HCT116 (cell line): Measurements from ENCODE around the gene PRMT1. TPM values are rescaled to one million over a fixed set of nuclear protein-coding genes. Genes with fewer than 3 reads are reported as not detected.

ENCODE experiments used
- ATAC-seq: fragments of 200-7000 bp; cut with Tn5 transposase; 2 replicates; pipeline ENCODE4 v1.9.1; 2020; ENCODE audit warnings: mild to moderate bottlenecking, moderate library complexity
- BruUV-seq: library from RNA; stranded (reverse); fragments of 400-500 nt; replicated peaks from 2 replicates; lab custom pipeline; 2021; lab: Mats Ljungman, UMichigan
- CTCF ChIA-PET: fragments of 300-600 bp; sonication (Branson Sonifier 250); formaldehyde crosslinking; loops from one replicate; lab custom pipeline; 2021; ENCODE audit warnings: antibody characterized with exemption; lab: Charles Lee
- POLR2A ChIA-PET: fragments of 300-600, 350-600 bp; sonication (Branson Sonifier 250); formaldehyde crosslinking; loops from one replicate; lab custom pipeline; 2021; ENCODE audit warnings: antibody characterized with exemption; lab: Charles Lee
- RAD21 ChIA-PET, 2 experiments: fragments of 300-600 bp; sonication (Branson Sonifier 250); formaldehyde crosslinking; loops; one replicate each; lab custom pipeline; 2023; ENCODE audit warnings: low total read pairs in 2 of 2; ENCODE audit not compliant: uncharacterized antibody in 2 of 2, unreplicated experiment in 2 of 2, low non-redundant PET in 1 of 2; lab: Charles Lee
- DNase-seq: peaks from one replicate; pipeline ENCODE4 v3.0.0-alpha.2; 2010; ENCODE audit warnings: low read depth, low spot score
- H2AFZ ChIP-seq: fragments of 200-600 bp; shearing (Covaris generic), sonication (generic); 2 replicates; pipeline ENCODE4 v1.6.1; 2017; ENCODE audit warnings: low read depth, mixed run types, mixed read lengths, antibody characterized with exemption, low read length; ENCODE audit not compliant: poor library complexity, severe bottlenecking
- H3K27ac ChIP-seq: 2 replicates; pipeline ENCODE4 v1.5.1; 2012; ENCODE audit warnings: low read depth, low read length
- H3K27me3 ChIP-seq: fragments of 200-600 bp; sonication (generic); 2 replicates; pipeline ENCODE4 v1.6.1; 2016; ENCODE audit warnings: mixed run types, low read length, mixed read lengths; ENCODE audit not compliant: insufficient read depth
- H3K36me3 ChIP-seq, 2 experiments: fragments of 200-500 bp in 1 of 2; fragments of 200-600 bp in 1 of 2; sonication (Bioruptor generic) in 1 of 2; sonication (generic) in 1 of 2; 2 replicates each; pipeline versions ENCODE4 v1.5.1 to v1.6.1; 2014 to 2016; ENCODE audit warnings: low read length in 2 of 2, inconsistent platforms in 1 of 2, mixed read lengths in 1 of 2, mixed run types in 1 of 2; ENCODE audit not compliant: insufficient read depth in 2 of 2, control insufficient read depth in 1 of 2
- H3K4me1 ChIP-seq, 2 experiments: fragments of 200-600 bp in 1 of 2; sonication (generic) in 1 of 2; 2 replicates each; pipeline versions ENCODE4 v1.5.1 to v1.6.1; 2012 to 2017; ENCODE audit warnings: low read length in 2 of 2, inconsistent platforms in 1 of 2, mild to moderate bottlenecking in 1 of 2, mixed read lengths in 1 of 2, mixed run types in 1 of 2, moderate library complexity in 1 of 2; ENCODE audit not compliant: insufficient read depth in 2 of 2, control insufficient read depth in 1 of 2
- H3K4me2 ChIP-seq: fragments of 200-600 bp; sonication (generic); 2 replicates; pipeline ENCODE4 v1.6.1; 2017; ENCODE audit warnings: mixed run types, low read length, mixed read lengths
- H3K4me3 ChIP-seq, 2 experiments: fragments of 200-600 bp in 1 of 2; sonication (generic) in 1 of 2; replicated peaks in 1 of 2; 2 replicates each; pipeline ENCODE4 v1.5.1; 2011 to 2016; ENCODE audit warnings: low read length in 2 of 2, control low read depth in 1 of 2, low read depth in 1 of 2, mild to moderate bottlenecking in 1 of 2, mixed read lengths in 1 of 2, mixed run types in 1 of 2
- H3K79me2 ChIP-seq: fragments of 200-600 bp; sonication (generic); 2 replicates; pipeline ENCODE4 v1.6.1; 2017; ENCODE audit warnings: mild to moderate bottlenecking, mixed run types, low read length, moderate library complexity, mixed read lengths; ENCODE audit not compliant: insufficient read depth
- H3K9ac ChIP-seq: fragments of 200-600 bp; sonication (generic); 2 replicates; pipeline ENCODE4 v1.6.1; 2016; ENCODE audit warnings: low read length, mixed read lengths
- H3K9me2 ChIP-seq: fragments of 200-600 bp; sonication (generic), shearing (Covaris generic); 2 replicates; pipeline ENCODE4 v1.6.1; 2017; ENCODE audit warnings: mixed run types, mild to moderate bottlenecking, moderate library complexity; ENCODE audit not compliant: insufficient read depth
- H3K9me3 ChIP-seq, 2 experiments: fragments of 200-500 bp in 1 of 2; fragments of 200-600 bp in 1 of 2; sonication (Bioruptor generic) in 1 of 2; sonication (generic) in 1 of 2; 2 replicates each; pipeline ENCODE4 v1.6.1; 2014 to 2017; ENCODE audit warnings: low read length in 2 of 2, mixed read lengths in 2 of 2, inconsistent platforms in 1 of 2, low read depth in 1 of 2, mild to moderate bottlenecking in 1 of 2, mixed run types in 1 of 2, moderate library complexity in 1 of 2; ENCODE audit not compliant: control insufficient read depth in 1 of 2, insufficient read depth in 1 of 2
- H4K20me1 ChIP-seq: fragments of 200-600 bp; sonication (generic), shearing (Covaris generic); 2 replicates; pipeline ENCODE4 v1.6.1; 2017; ENCODE audit warnings: mixed run types, mild to moderate bottlenecking, moderate library complexity; ENCODE audit not compliant: insufficient read depth
- CBX3 ChIP-seq: IDR thresholded peaks from 2 replicates; pipeline ENCODE4 v1.6.1; 2012; ENCODE audit warnings: low read depth
- CEBPB ChIP-seq: IDR thresholded peaks from 2 replicates; pipeline ENCODE4 v1.6.1; 2012; ENCODE audit warnings: low read depth
- CTCF ChIP-seq, 3 experiments: fragments of 200-600 bp in 1 of 3; sonication (generic) in 1 of 3; IDR thresholded peaks in 2 of 3; conservative IDR thresholded peaks in 1 of 3; 2 replicates each; pipeline ENCODE4 v1.5.1; 2012 to 2017; ENCODE audit warnings: low read depth in 2 of 3, low read length in 2 of 3, antibody characterized with exemption in 1 of 3, borderline replicate concordance in 1 of 3, control low read depth in 1 of 3, mild to moderate bottlenecking in 1 of 3, mixed read lengths in 1 of 3, mixed run types in 1 of 3, moderate library complexity in 1 of 3; ENCODE audit not compliant: insufficient read depth in 1 of 3
- EGR1 ChIP-seq: IDR thresholded peaks from 2 replicates; pipeline ENCODE4 v1.6.1; 2012; ENCODE audit warnings: low read depth
- FOSL1 ChIP-seq: IDR thresholded peaks from 2 replicates; pipeline ENCODE4 v1.6.1; 2012; ENCODE audit warnings: low read depth
- JUND ChIP-seq: IDR thresholded peaks from 2 replicates; pipeline ENCODE4 v1.6.1; 2012
- POLR2AphosphoS5 ChIP-seq: IDR thresholded peaks from 2 replicates; pipeline ENCODE4 v1.6.1; 2011; ENCODE audit warnings: mild to moderate bottlenecking, low read depth, low read length, moderate library complexity
- REST ChIP-seq: IDR thresholded peaks from 2 replicates; pipeline ENCODE4 v1.6.1; 2012; ENCODE audit warnings: low read depth
- SIN3A ChIP-seq: IDR thresholded peaks from 2 replicates; pipeline ENCODE4 v1.6.1; 2012; ENCODE audit warnings: low read depth
- SRF ChIP-seq: IDR thresholded peaks from 2 replicates; pipeline ENCODE4 v1.6.1; 2012; ENCODE audit warnings: low read depth
- intact Hi-C: fragments of 100-400 bp; cut with micrococcal nuclease; formaldehyde crosslinking; loops from 2 replicates; pipeline ENCODE4 v1.10.0; 2022
- total RNA-seq: library from RNA; stranded (reverse); gene quantifications from one replicate; pipeline ENCODE4 v1.2.1, GENCODE V29; 2021; ENCODE audit not compliant: unreplicated experiment

Gene PRMT1
- total RNA-seq, 1 experiment from 2014 or later, result 428 TPM

GRCh38 chr19:49684251-49684982 is 7.3 kb downstream of the PRMT1 start:
- ChIA-PET RAD21 (no interaction called here), CTCF (no interaction called here), POLR2A (no interaction called here)
- H3K27me3 ChIP-seq, result no peaks in the 10 kb centered on the region
- no peak overlapping the region for H3K9ac ChIP-seq
- H3K9me3 ChIP-seq, result no peaks in the 10 kb centered on the region
- H3K4me3 ChIP-seq, result no peak overlapping the region
- no peak overlapping the region for H2AFZ ChIP-seq
- BruUV-seq, result no TSS peak
- H3K9me2 ChIP-seq, result no peaks in the 10 kb centered on the region
- peaks cover 64% of the 10 kb centered on the region for H3K79me2 ChIP-seq
- intact Hi-C loops, result no loop called here
- TF ChIP-seq POLR2AphosphoS5 (no peak), CTCF (IDR thresholded peaks at IDR 0.05 in 2 of 3, conservative IDR thresholded peaks at IDR 0.05 in 1 of 3; ENCODE audit: borderline replicate concordance in 1 of 3, insufficient read depth in 1 of 3, low read depth in 2 of 3, low read length in 2 of 3) (peak; percentile 4 to 61 (median 44); a peak in 4 of 6 replicates), EGR1 (no peak)
- no peak overlapping the region for H3K27ac ChIP-seq
- ATAC-seq (peak; percentile 48), DNase-seq (no peak)
- H3K4me1 ChIP-seq, result peaks cover 13 to 23% of the 10 kb centered on the region in 2 experiments
- peaks cover 33% of the 10 kb centered on the region; the same call in 1 of the 2 replicates for H4K20me1 ChIP-seq
- no peak overlapping the region for H3K4me2 ChIP-seq
- H3K36me3 ChIP-seq, result peaks cover 43 to 61% of the 10 kb centered on the region in 2 experiments

GRCh38 chr19:49684983-49685553 is 8.0 kb downstream of the PRMT1 start:
- H3K79me2 ChIP-seq, result peaks cover 58% of the 10 kb centered on the region
- POLR2A ChIA-PET, result no interaction called here
- no peak overlapping the region for H3K4me3 ChIP-seq
- intact Hi-C loops, result no loop called here
- H4K20me1 ChIP-seq, result peaks cover 28% of the 10 kb centered on the region; the same call in 1 of the 2 replicates
- no peak overlapping the region for H3K9ac ChIP-seq
- no peak overlapping the region for H3K4me2 ChIP-seq
- TF ChIP-seq SIN3A (no peak), SRF (no peak), REST (no peak), CEBPB (no peak), JUND (no peak), CBX3 (no peak), FOSL1 (no peak)
- H3K9me2 ChIP-seq, result no peaks in the 10 kb centered on the region
- no peak overlapping the region; the same call in 1 of the 2 replicates for H3K27ac ChIP-seq
- no peak for DNase-seq
- no TSS peak for BruUV-seq
- no peak overlapping the region for H2AFZ ChIP-seq
- RAD21 ChIA-PET, result no interaction called here
- no peak for ATAC-seq
- peaks cover 10 to 23% of the 10 kb centered on the region in 2 experiments for H3K4me1 ChIP-seq
- H3K9me3 ChIP-seq, result no peaks in the 10 kb centered on the region
- H3K36me3 ChIP-seq, result peaks cover 43 to 61% of the 10 kb centered on the region in 2 experiments
- H3K27me3 ChIP-seq, result no peaks in the 10 kb centered on the region
- CTCF ChIA-PET, result no interaction called here
